SJCRH30 (cell line): ENCODE data around the gene S100A3. TPM values are rescaled to one million over a fixed set of nuclear protein-coding genes. Genes with fewer than 3 reads are reported as not detected.
"Not testable (repeated sequence)": the region's sequence is repeated elsewhere in the genome, so short reads cannot be mapped to it uniquely, and the experiment has no call there.

Experiments used
- DNase-seq, 2 experiments: peaks; one replicate each; pipeline ENCODE4 v3.0.0-alpha.2; 2015 to 2020
- H3K27ac ChIP-seq: fragments of 250-450 bp; sonication (Bioruptor Pico); 2 replicates; pipeline ENCODE4 v1.5.1; 2020; ENCODE audit warnings: mild to moderate bottlenecking, moderate library complexity
- H3K27me3 ChIP-seq: fragments of 250-450 bp; sonication (Bioruptor Pico); 2 replicates; pipeline ENCODE4 v1.5.1; 2020; ENCODE audit warnings: mild to moderate bottlenecking, moderate library complexity
- H3K36me3 ChIP-seq: fragments of 250-450 bp; sonication (Bioruptor Pico); 2 replicates; pipeline ENCODE4 v1.5.1; 2020; ENCODE audit warnings: mild to moderate bottlenecking, moderate library complexity
- H3K4me1 ChIP-seq: fragments of 250-450 bp; sonication (Bioruptor Pico); 2 replicates; pipeline ENCODE4 v1.5.1; 2020; ENCODE audit warnings: mild to moderate bottlenecking, moderate library complexity
- H3K4me3 ChIP-seq: fragments of 250-450 bp; sonication (Bioruptor Pico); 2 replicates; pipeline ENCODE4 v1.5.1; 2020; ENCODE audit warnings: mild to moderate bottlenecking, moderate library complexity
- H3K9me3 ChIP-seq: fragments of 250-450 bp; sonication (Bioruptor Pico); replicated peaks from 2 replicates; pipeline ENCODE4 v1.5.1; 2020; ENCODE audit warnings: mild to moderate bottlenecking, moderate library complexity
- total RNA-seq: library from RNA; depleted of rRNA; stranded (reverse); fragments of >200 nt; shearing (Covaris generic); gene quantifications from 2 replicates; pipeline ENCODE4 v1.2.3, GENCODE V29; 2014; rRNA removed

S100A3 gene
- total RNA-seq: 0.38 and 1.0 TPM in 2 replicates

- peak; percentile 35 to 44 for DNase-seq
- Histone ChIP-seq H3K4me1 (peaks cover 20% of the 10 kb centered on the region), H3K9me3 (no peaks in the 10 kb centered on the region), H3K27me3 (no peaks in the 10 kb centered on the region), H3K27ac (no peak within 1 kb of the TSS), H3K36me3 (no peaks in the 10 kb centered on the region), H3K4me3 (no peak within 1 kb of the TSS)
These were observed at the start of gene S100A3 for GRCh38 chr1:153548722-153549688. Gene S100A3 (minus strand): TSS chr1:153549258. CDS start chr1:153548485, 773 bp downstream.

GRCh38 chr1:153598309-153599172, 49.5 kb upstream of the S100A3 start:
- Histone ChIP-seq H3K27me3 (no peaks in the 10 kb centered on the region), H3K9me3 (no peaks in the 10 kb centered on the region), H3K4me3 (no peak overlapping the region), H3K4me1 (peaks cover 21% of the 10 kb centered on the region), H3K27ac (peak overlapping the region; percentile 84), H3K36me3 (no peaks in the 10 kb centered on the region)
- peak; percentile 89 to 95 for DNase-seq

GRCh38 chr1:153597206-153597605, 48.1 kb upstream of the S100A3 start:
- Histone ChIP-seq H3K27ac (no peak overlapping the region), H3K36me3 (no peaks in the 10 kb centered on the region), H3K4me1 (peaks cover 21% of the 10 kb centered on the region), H3K4me3 (no peak overlapping the region), H3K27me3 (no peaks in the 10 kb centered on the region), H3K9me3 (no peaks in the 10 kb centered on the region)
- no peak for DNase-seq

- H3K9me3 ChIP-seq: no peaks in the 10 kb centered on the region
- no peak overlapping the region for H3K27ac ChIP-seq
- DNase-seq: no peak
- H3K4me3 ChIP-seq: no peak overlapping the region
- no peaks in the 10 kb centered on the region for H3K27me3 ChIP-seq
- no peaks in the 10 kb centered on the region for H3K36me3 ChIP-seq
- H3K4me1 ChIP-seq: peaks cover 3% of the 10 kb centered on the region
These were observed 43.7 kb upstream of the S100A3 start for GRCh38 chr1:153592748-153593147.

GRCh38 chr1:153588482-153588881, 39.4 kb upstream of the S100A3 start:
- Histone ChIP-seq H3K4me3 (no peak overlapping the region), H3K9me3 (no peaks in the 10 kb centered on the region), H3K27ac (no peak overlapping the region), H3K4me1 (no peaks in the 10 kb centered on the region; the same call in 1 of the 2 replicates), H3K36me3 (no peaks in the 10 kb centered on the region), H3K27me3 (no peaks in the 10 kb centered on the region)
- no peak for DNase-seq

GRCh38 chr1:153588033-153588432, 39.0 kb upstream of the S100A3 start:
- H3K4me3 ChIP-seq, H3K27me3 ChIP-seq: not testable (repeated sequence)

GRCh38 chr1:153587314-153587713, 38.3 kb upstream of the S100A3 start:
- no peak overlapping the region for H3K4me3 ChIP-seq
- no peaks in the 10 kb centered on the region for H3K9me3 ChIP-seq
- no peak overlapping the region for H3K27ac ChIP-seq
- no peak for DNase-seq
- H3K27me3 ChIP-seq: no peaks in the 10 kb centered on the region
- H3K4me1 ChIP-seq: no peaks in the 10 kb centered on the region
- no peaks in the 10 kb centered on the region for H3K36me3 ChIP-seq

More at GRCh38 chr1:153588033-153588432, 39.0 kb upstream of the S100A3 start:
- not testable (repeated sequence) for DNase-seq, H3K4me1 ChIP-seq, H3K27ac ChIP-seq, H3K36me3 ChIP-seq, H3K9me3 ChIP-seq

GRCh38 chr1:153586347-153586746, 37.3 kb upstream of the S100A3 start:
- Histone ChIP-seq H3K4me1 (peaks cover 5% of the 10 kb centered on the region), H3K9me3 (no peaks in the 10 kb centered on the region), H3K36me3 (no peaks in the 10 kb centered on the region), H3K4me3 (no peak overlapping the region), H3K27ac (no peak overlapping the region), H3K27me3 (no peaks in the 10 kb centered on the region)
- no peak for DNase-seq

GRCh38 chr1:153585006-153585405, 35.9 kb upstream of the S100A3 start:
- Histone ChIP-seq H3K36me3 (no peaks in the 10 kb centered on the region), H3K4me1 (peaks cover 6% of the 10 kb centered on the region), H3K4me3 (no peak overlapping the region), H3K27ac (no peak overlapping the region), H3K27me3 (no peaks in the 10 kb centered on the region), H3K9me3 (no peaks in the 10 kb centered on the region)
- DNase-seq: no peak

- Histone ChIP-seq H3K4me3 (no peak overlapping the region), H3K4me1 (peaks cover 6% of the 10 kb centered on the region), H3K27ac (no peak overlapping the region), H3K36me3 (no peaks in the 10 kb centered on the region), H3K27me3 (no peaks in the 10 kb centered on the region), H3K9me3 (no peaks in the 10 kb centered on the region)
- no peak for DNase-seq
These were observed 34.9 kb upstream of the S100A3 start for GRCh38 chr1:153583976-153584375.

GRCh38 chr1:153583514-153583913, 34.5 kb upstream of the S100A3 start:
- not testable (repeated sequence) for H3K27me3 ChIP-seq, H3K4me3 ChIP-seq, H3K36me3 ChIP-seq, H3K9me3 ChIP-seq, DNase-seq, H3K4me1 ChIP-seq, H3K27ac ChIP-seq

GRCh38 chr1:153582836-153583235, 33.8 kb upstream of the S100A3 start:
- DNase-seq, H3K9me3 ChIP-seq, H3K27me3 ChIP-seq, H3K27ac ChIP-seq, H3K4me1 ChIP-seq, H3K4me3 ChIP-seq, H3K36me3 ChIP-seq: not testable (repeated sequence)

GRCh38 chr1:153578936-153579335, 29.9 kb upstream of the S100A3 start:
- Histone ChIP-seq H3K4me1 (peaks cover 13% of the 10 kb centered on the region), H3K4me3 (no peak overlapping the region), H3K36me3 (no peaks in the 10 kb centered on the region), H3K27me3 (no peaks in the 10 kb centered on the region), H3K27ac (no peak overlapping the region), H3K9me3 (no peaks in the 10 kb centered on the region)
- DNase-seq: no peak

- Histone ChIP-seq H3K4me3 (no peak overlapping the region), H3K27ac (no peak overlapping the region), H3K27me3 (no peaks in the 10 kb centered on the region), H3K4me1 (peaks cover 13% of the 10 kb centered on the region), H3K36me3 (no peaks in the 10 kb centered on the region), H3K9me3 (no peaks in the 10 kb centered on the region)
- DNase-seq: no peak
These were observed 29.4 kb upstream of the S100A3 start for GRCh38 chr1:153578490-153578889.

- Histone ChIP-seq H3K4me1 (peaks cover 13% of the 10 kb centered on the region), H3K27ac (no peak overlapping the region), H3K4me3 (no peak overlapping the region), H3K9me3 (no peaks in the 10 kb centered on the region), H3K36me3 (no peaks in the 10 kb centered on the region), H3K27me3 (no peaks in the 10 kb centered on the region)
- DNase-seq: no peak
These were observed 28.6 kb upstream of the S100A3 start for GRCh38 chr1:153577624-153578051.
